ENCODE results near the gene CFAP90. TPM values are rescaled to one million over a fixed set of nuclear protein-coding genes. Genes with fewer than 3 reads are reported as not detected.

CFAP90 gene
- total RNA-seq, result 0.68 and 0.84 TPM in 2 replicates
- long read RNA-seq, result 0 reads

DNA sequence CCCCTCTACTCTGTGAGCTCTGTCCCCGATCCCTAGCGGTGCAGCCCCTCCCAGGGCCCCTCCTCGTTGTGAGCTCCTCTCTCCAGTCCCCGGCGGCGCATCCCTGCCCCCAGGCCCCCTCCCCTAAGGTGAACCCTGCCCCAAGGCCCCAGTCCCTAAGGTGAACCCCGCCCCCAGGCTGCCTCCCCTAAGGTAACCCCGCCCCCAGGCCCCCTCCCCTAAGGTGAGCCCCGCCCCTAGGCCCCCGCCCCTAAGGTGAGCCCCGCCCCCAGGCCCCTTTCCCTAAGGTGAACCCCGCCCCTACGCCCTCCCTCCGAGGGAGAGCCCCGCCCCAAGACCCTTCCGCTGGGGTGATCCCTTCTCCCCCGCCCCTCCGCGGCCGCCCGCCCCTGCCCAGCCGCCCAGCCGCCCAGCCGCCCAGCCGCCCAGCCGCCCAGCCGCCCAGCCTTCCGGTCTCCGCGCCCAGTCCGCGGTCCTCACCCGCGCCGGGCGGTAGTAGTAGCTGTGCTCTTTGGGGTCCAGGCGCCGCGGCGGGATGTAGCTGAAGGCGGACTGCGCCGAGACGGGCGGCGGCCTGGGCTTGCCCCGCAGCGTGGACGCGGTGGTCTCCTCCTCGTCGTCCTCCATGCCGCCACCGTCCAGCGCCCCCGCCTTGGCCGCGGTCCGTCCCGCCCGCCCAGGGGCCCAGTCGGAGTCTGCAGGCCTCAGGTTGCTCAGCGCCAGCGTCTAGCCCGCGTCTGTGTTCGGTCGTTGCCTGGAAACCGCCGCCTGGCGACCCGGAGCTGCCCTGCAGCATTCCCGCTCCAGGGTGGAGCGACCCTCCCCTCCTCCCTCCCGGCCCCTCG lies at the start of gene CFAP90:
TSS of gene CFAP90 (minus strand) at position 739 of the 845 bp plus-strand sequence. CDS start at position 627, 112 bp downstream.
- Mint-ChIP-seq H3K27me3 (ENCODE audit: low read depth) (peaks cover 17% of the 10 kb centered on the region), H3K4me1 (peaks cover 8% of the 10 kb centered on the region)

DNA sequence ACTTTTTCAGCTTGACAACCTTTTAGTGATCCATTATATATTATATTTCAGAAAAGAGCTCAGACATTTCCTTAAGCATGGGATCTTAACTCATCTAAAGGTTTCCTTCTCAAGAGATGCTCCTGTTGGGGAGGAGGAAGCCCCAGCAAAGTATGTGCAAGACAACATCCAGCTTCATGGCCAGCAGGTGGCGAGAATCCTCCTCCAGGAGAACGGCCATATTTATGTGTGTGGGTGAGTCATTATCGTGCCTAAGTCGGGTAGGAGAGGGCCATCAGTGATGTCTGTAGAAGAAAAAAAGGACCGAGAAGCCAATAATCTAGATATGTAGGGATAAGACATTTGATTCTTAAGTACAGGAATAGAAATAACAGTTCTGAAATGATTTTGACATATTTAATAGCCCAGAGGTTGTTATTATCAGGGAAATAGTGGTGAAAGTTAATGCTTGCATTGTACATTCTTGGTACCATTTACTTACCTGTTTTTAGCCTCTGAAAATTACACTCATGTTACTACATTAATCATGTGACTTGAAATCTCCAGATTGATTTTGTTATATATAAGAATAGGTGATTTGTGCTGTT lies 46.2 kb upstream of the CFAP90 start:
- peak; percentile 61 for TF ChIP-seq CTCF (conservative IDR thresholded peaks at IDR 0.05)
- Mint-ChIP-seq H3K4me1 (peaks cover 4% of the 10 kb centered on the region), H3K4me3 (no peak overlapping the region), H3K27me3 (ENCODE audit: low read depth) (no peaks in the 10 kb centered on the region), H3K27ac (ENCODE audit: unreplicated experiment) (no peak overlapping the region), H3K36me3 (ENCODE audit: low read depth) (peaks cover 45% of the 10 kb centered on the region), H3K9me3 (no peaks in the 10 kb centered on the region)
- peak; percentile 39 for DNase-seq (ENCODE audit: low read depth, low spot score)

More for the DNA sequence above, at the start of gene CFAP90:
- Mint-ChIP-seq H3K36me3 (ENCODE audit: low read depth) (peaks cover 2% of the 10 kb centered on the region), H3K27ac (ENCODE audit: unreplicated experiment) (peak within 1 kb of the TSS; percentile 27), H3K4me3 (peak within 1 kb of the TSS; percentile 94), H3K9me3 (no peaks in the 10 kb centered on the region)
- peak; percentile 65 for DNase-seq (ENCODE audit: low read depth, low spot score)
- TF ChIP-seq CTCF (conservative IDR thresholded peaks at IDR 0.05), result peak; percentile 59

DNA sequence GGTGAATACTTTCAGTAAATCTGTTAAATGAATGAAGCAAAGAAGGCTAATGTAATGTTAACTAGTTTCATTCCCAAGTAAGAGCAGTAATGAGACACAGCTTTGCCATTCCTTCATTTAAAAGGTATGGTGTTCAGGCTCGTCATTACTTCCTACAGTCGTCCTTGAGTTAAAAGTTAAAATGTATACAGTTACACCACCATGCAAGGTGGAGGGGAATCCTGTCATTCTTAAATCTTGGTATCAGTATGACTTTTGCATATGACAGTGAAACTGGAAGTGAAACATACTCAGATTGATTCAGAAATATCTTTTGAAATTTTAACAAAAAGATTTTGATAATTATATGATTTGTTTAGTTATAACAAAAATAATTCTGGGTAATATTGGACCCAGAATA lies 43.9 kb upstream of the CFAP90 start:
- Mint-ChIP-seq H3K4me1 (peaks cover 4% of the 10 kb centered on the region), H3K27me3 (ENCODE audit: low read depth) (no peaks in the 10 kb centered on the region), H3K27ac (ENCODE audit: unreplicated experiment) (no peak overlapping the region), H3K36me3 (ENCODE audit: low read depth) (peaks cover 52% of the 10 kb centered on the region), H3K4me3 (no peak overlapping the region), H3K9me3 (no peaks in the 10 kb centered on the region)
- no peak for DNase-seq (ENCODE audit: low read depth, low spot score)
- TF ChIP-seq CTCF (conservative IDR thresholded peaks at IDR 0.05), result no peak

- peaks cover 49% of the 10 kb centered on the region for H3K36me3 Mint-ChIP-seq (ENCODE audit: low read depth)
- no peaks in the 10 kb centered on the region for H3K9me3 Mint-ChIP-seq
- no peaks in the 10 kb centered on the region for H3K27me3 Mint-ChIP-seq (ENCODE audit: low read depth)
- H3K4me3 Mint-ChIP-seq, result no peak overlapping the region
- H3K4me1 Mint-ChIP-seq, result peaks cover 4% of the 10 kb centered on the region
- no peak for TF ChIP-seq CTCF (conservative IDR thresholded peaks at IDR 0.05)
- DNase-seq (ENCODE audit: low read depth, low spot score), result no peak
- no peak overlapping the region for H3K27ac Mint-ChIP-seq (ENCODE audit: unreplicated experiment)
Observed at GRCh38 chr5:7894439-7894838, 43.5 kb upstream of the CFAP90 start.

DNA sequence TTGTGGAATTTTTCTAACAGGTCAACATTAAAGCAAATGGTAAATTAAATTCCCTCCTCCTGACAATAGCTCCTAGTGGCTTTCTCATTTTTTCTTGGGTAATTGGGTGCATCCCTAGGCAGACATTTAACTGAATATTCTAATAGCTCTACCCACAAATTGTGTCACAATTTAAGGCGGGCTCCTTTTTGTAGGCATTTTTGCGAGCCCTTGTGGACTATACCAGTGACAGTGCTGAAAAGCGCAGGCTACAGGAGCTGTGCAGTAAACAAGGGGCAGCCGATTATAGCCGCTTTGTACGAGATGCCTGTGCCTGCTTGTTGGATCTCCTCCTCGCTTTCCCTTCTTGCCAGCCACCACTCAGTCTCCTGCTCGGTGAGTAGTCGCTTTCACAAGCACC lies 38.0 kb upstream of the CFAP90 start:
- H3K27ac Mint-ChIP-seq (ENCODE audit: unreplicated experiment), result no peak overlapping the region
- peaks cover 3% of the 10 kb centered on the region for H3K4me1 Mint-ChIP-seq
- no peaks in the 10 kb centered on the region for H3K9me3 Mint-ChIP-seq
- peaks cover 17% of the 10 kb centered on the region for H3K36me3 Mint-ChIP-seq (ENCODE audit: low read depth)
- H3K4me3 Mint-ChIP-seq, result no peak overlapping the region
- DNase-seq (ENCODE audit: low read depth, low spot score), result no peak
- no peak for TF ChIP-seq CTCF (conservative IDR thresholded peaks at IDR 0.05)
- no peaks in the 10 kb centered on the region for H3K27me3 Mint-ChIP-seq (ENCODE audit: low read depth)

All from neural crest cell (in vitro differentiated cells).